IPS DF 4.7 (cell line): ENCODE data around the gene DCAF8.

Experiments
- DNase-seq: peaks from one replicate; pipeline ENCODE4 v3.0.0-alpha.2; 2013; ENCODE audit warnings: low spot score; ENCODE audit errors: extremely low read depth

DCAF8 gene

DNA sequence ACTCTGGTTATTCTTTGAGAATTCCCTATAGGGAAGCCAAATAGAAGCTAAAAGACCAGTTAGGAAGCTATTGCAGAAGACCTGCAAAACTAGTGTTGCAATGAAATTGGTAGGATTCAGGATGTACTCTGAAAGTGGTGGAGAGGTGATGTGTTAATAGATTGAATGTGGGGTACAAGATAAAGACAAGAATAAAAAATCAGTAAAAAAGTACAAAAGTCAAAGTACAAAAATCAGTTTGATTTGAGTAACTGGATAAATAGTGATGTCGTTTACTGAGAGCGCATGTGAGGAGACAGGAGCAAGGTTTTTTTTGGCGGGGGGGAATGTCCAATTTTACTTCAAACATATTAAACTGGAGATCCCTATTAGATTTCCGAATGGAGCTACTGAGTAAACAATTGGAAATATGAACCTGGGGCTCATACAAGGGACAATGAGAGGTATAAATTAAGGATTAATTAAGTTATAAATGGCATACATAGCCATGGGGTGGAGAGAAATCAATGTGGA lies 2.5 kb upstream of the DCAF8 start:
- DNase-seq, result no peak

DNA sequence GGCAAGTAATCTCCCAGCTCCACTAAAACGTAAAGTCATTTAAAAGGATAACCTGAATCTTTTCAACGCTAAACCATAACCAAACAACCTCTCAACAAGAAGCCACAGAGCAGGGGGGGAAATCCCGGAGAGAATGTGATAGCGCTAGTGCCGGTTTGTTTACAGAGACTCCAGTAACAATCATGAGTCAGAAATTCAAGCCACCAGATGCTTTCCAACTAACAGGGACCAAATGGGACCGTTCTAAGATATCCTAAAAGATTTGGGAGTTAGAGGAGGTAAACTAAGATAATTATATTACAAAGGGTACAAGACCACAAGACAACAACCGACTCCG lies 825 bp downstream of the DCAF8 start:
- no peak for DNase-seq

DNA sequence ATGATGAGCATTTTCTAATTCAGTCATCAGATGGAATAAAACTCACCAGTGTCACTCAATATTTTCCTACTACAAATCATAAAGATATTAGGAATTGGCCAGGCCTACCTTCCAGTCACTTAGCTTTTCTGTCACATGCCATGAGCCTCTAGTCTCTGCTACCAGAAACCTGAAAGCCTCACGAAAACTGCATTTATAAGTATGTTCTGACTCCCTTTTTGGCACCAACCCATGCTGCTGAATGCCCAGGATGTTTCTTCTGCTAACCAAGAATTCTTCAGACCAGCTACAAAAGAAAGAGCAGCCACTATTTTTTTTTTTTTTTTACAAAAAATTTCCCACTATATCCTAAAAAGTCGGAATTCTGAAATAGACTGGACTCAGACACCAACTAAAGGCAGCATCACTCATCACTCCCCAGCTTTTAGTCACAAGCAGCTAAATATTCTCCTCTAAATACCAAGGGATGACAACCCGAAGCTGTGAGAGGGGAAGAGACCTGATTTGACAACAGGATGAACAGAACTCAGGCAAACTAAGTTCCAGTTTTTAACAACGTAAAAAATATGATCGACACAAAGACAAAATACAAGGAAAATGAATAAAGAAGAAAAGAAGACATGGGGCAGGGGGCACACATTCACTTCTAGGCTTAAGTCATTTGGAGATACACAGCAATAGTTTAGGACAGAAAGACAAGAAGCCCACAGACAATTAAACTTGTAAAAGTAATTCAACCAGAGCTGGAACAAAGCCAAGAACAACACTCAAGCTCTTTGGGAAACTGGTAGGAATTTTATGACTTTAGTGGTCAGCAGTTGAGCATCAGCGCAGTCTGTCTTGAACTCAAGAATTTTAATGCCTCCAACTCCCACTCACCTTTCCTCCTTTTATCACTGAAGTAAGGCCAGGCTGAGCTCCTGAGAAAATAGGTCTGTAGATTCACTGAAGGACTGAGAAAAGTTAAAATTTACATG lies 1.7 kb downstream of the DCAF8 start:
- DNase-seq, result no peak

DNA sequence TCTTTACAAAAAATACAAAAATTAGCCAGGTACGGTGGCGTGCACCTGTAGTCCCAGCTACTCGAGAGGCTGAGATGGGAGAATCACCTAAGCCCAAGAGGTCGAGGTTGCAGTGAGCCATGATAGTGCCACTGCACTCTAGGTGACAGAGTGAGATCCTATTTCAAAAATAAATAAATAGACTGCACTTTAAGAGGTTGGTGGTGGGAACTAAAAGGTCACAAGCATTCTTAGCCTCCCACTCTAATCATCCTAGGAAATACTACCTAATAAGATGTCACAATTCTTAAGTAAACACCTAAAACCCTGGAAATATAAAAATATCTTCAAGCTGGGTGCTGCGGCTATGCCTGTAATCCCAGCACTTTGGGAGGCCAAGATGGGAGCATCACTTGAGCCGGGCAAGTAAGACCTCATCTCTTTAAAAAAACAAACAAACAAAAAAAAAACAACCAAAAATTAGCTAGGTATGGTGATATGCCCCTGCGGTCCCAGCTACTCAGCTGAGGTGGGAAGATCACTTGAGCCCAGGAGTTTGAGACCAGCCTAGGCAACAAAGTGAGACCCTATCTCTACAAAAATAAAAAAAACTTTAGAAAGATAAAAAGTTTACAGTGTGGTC lies 4.1 kb downstream of the DCAF8 start:
- no peak for DNase-seq

- no peak for DNase-seq
Observed at GRCh38 chr1:160257411-160258015, 4.8 kb downstream of the DCAF8 start.

- no peak for DNase-seq
Observed at GRCh38 chr1:160256396-160257046, 5.8 kb downstream of the DCAF8 start.

DNA sequence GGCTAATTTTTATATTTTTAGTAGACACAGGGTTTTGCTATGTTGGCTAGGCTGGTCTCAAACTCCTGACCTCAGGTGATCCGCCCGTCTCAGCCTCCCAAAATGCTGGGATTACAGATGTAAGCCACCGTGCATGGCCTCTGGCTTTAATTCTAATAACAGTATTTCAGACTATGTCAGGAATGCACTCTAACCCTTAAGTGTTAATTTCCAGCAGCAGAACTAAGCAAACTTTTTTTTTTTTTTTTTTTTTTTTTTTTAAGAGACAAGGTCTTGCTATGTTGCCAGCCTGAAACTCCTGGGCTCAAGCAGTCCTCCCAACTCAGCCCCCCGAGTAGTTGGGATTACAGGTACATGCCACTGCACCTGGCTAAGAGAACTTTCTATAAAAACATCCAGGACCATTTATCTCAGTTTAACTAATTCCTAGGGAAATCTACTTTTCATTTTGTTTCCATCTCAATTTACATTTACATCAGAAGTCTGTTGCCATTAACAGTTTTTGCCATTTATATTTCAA lies 6.5 kb downstream of the DCAF8 start:
- no peak for DNase-seq

DNA sequence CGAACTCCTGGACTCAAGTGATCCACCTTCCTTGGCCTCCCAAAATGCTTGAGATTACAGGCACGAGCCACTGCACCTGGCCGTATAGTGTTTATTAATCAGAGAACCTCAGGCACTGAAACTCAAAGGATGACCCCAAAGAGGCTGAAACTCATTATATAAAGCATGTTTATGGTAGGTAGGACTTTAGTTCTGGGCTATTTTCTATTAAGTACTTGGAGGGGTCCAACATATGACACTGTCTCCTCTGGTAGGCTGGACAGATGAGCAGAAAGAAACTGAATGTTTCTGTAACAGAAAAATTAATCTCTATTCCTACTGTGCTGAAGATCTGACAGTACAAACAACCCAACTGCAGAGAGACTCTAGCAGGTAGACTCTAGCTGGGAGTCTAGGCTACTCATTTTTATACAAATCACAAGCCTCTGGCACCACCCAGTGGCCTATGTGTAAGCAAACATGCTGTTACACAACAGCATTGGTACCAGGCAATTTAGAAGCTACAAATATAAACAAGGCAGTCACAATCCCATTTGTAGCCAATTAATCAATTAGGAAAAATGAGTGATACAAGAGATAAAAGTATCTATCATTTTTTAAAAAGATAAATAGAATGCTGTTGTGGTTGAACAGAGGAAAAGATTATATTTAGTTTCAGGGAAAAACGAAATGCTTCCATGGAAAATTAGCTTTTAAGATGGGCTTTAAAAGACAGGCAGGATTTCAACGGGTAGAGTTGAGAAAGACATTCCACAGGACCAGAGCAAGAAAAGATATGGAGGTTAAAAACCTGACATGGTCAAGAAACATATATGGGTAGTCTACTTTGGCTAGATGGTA lies 10.4 kb downstream of the DCAF8 start:
- no peak for DNase-seq

DNA sequence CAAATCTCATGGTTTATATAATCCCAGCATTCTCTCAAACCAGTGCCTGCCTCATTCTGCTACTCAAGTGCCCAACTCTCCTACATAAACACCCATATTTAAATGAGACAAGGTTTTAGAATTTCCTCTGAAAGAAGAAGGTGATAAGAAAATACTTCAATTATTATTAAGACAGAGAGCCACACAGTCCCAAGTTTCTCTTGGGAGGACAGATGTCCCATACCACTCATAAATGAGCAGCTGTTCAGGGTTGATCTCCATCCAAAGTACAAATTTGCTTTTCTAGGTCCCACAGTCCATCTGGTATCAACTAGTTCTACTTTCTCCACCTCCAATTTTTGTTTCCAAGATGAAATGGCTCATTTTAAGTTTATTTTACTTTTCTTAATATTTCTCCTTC lies 11.3 kb downstream of the DCAF8 start:
- no peak for DNase-seq

DNA sequence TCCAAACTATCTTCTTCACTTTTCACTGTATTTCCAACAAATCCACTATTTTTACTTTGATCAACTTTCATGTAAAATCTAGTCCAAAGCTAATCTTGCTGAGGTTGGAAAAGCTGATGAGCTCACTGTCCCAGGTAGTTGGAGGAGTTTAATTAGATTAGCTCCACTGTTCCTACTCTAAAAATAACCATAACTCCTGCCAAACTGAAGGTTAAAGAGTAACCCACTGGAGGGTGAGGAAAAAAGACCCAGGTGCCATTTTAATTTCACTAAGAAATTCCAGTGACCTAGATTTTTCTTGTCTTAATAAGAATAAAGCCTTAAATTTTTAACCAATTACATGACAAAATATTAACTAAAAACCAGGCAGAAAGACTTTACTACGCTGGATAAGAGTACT lies 15.3 kb downstream of the DCAF8 start:
- DNase-seq, result no peak

DNA sequence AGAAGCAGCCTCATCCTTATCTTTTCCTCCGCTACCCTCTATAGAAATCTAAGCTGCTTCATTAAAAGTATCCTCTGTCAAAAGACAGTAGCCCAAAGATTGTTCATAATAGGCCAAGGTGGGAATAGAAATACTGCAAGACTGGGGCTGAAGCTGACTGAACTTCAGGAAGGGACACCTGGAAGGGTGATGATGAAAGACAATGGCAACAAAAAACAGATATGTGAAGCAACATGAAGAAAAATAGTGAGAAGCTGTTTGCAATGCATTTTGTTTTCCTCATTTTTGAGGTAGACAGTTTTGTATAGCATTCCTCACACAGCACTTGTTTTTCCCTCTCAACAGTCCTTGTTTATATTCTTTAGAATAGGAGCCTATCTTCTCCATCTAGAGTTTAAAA lies 16.9 kb downstream of the DCAF8 start:
- DNase-seq, result no peak

- DNase-seq, result no peak
Observed at GRCh38 chr1:160244209-160244608, 18.1 kb downstream of the DCAF8 start.

DNA sequence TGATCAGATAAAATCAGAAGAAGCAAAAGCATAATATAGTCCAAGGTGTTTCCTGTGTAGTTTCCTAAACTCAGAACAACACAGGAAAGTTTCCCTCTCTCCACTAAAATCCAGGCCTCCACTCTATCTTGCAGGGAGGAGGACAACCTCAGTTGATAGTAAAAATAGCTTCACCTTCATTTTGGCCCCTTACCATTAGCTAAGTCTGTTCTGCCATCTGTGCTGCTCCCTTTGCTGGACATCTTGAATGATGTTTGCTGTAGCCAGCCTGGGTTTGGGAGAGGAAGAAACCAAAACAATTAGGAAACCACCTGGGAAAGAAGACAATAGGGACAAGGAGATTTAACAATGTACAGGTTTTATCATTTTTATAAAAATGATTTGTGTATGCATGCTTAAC lies 18.6 kb downstream of the DCAF8 start:
- no peak for DNase-seq

- DNase-seq, result no peak
Observed at GRCh38 chr1:160239582-160240299, 22.6 kb downstream of the DCAF8 start.

DNA sequence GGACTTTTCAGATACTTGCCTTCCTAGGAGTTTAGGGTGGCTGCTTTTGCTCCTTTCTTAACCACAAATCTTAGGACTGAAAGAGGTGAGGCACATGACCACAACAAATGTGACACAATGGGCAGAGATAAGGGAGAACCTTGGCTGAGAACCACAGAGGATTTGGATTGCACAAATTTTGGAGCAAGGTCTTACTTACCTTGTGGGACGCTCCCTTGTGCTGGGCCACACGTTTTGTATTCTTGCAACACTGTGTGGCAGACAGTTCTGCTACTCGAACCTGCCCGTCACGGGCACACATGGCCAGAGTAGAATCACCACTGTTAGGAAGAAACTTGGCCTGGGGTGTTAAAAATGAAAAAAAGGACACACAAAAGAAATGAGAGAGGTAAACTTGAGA lies 23.9 kb downstream of the DCAF8 start:
- no peak for DNase-seq

GRCh38 chr1:160237558-160237957 lies 24.8 kb downstream of the DCAF8 start:
- no peak for DNase-seq

DNA sequence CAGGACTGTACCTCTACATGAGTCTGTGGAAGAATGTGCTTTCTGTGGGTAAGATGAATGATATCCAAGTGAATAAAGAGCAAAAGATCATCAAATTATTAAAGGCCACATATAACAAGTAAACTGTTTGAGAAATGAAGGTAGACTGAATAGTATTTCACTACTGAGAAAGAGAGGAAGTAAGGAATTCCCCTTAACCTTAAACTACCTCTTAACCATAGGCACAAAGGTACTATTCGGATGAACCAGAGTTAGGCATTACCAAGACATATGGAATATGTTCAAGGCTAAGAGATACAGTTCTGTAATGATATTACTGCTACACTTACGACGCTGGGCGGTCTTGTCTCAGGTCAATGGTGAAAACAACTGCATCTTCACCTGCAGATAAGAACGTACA lies 25.5 kb downstream of the DCAF8 start:
- no peak for DNase-seq

DNA sequence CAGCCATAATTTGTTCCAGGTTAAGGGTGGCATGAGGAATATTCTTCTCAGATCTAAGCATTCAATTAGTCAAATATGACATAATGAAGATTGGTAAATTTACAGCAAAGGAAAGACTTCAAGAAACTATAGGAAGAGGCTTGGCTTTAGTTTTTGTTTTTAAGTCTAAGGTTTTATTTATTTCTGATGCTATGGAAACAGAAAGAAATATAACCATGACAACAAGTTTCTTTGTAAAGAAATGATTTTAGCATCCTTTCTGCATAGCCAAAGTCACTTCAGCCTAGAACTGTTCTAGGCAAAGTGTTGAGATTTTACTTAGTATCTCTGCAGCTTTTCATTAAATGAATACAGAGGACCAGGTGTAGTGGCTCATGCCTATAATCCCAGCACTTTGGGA lies 29.4 kb downstream of the DCAF8 start:
- DNase-seq, result no peak

DNA sequence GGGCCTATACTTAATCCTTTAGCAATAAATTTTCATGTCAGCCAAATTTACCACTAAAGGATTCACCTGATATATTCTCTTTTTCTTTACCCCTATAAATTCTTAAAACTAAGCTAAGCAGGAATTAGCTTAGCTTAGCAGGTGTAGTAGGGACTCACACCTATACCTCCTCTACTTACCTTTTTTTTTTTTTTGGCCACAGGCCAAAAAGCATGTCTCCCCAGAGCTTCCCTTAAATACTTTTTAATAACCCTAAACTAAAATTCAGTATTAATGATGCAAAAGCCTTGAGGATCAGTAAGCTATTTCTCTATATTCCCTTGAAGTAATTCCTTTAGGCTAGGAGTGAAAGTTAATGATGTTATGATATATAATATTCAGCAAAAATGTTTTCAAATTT lies 33.9 kb downstream of the DCAF8 start:
- no peak for DNase-seq

DNA sequence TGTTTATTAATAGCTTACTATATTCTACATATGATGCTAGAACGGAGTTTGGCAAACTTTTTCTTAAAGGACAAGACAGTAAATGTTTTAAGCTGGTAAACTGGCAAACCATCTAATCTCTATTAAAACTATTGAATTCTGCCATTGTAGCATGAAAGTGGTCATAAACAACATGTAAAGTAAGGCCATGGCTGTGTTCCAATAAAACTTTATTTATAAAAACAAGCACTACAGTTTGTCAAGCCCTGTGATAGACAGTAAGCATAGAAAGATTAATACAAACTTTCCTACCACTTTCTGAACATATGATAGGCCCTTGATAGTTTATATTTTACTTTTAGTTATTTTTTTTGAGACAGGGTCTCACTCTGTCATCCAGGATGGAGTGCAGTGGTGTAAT lies 34.8 kb downstream of the DCAF8 start:
- no peak for DNase-seq
